ENCODE data around the gene GNG13. TPM values are rescaled to one million over a fixed set of nuclear protein-coding genes. Genes with fewer than 3 reads are reported as not detected.

The GNG13 gene
- total RNA-seq, 1 donor from 2014 or later: not detected

DNA sequence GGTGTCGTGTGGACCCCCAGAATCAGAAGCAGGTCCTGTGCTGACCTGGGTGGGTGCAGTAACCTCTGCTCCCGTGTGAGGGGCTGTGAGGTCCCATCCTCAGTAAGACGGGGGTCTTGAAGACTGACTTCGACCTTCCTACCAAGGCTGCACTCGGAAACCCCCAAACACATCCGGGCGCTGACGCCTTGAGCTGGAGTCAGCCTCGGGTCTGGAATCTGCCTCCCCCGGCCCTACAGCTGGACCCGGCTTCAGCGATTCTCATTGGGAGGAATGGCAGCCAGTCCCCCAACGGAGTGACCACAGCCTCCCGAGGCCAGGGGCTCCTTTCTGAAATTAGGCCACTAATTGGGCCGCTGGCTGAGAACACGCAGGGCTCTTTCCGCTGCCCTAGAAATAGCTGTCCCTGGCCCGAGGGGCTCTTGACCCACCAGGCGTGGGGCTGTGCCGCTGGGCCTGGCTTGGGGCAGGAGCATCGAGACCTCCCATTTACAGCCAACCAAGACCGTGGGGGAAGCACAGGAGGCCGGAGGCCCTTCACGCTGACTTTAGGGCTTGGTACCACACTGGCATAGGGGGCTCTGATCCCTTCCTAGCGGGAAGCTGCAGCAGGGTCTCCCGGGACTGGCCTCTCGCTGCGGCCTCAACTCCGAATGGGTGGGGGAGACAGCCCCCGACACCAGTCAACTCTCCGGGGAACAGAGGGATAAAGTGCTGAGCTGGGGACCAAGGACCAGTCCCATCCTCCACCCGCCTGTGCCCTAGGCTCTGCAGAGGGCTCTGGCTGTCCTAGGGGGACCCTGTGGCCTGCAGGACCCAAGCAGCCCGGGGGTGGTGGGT lies 2.6 kb upstream of the GNG13 start:
- H3K4me1 Mint-ChIP-seq (ENCODE audit: low read depth, unreplicated experiment): peaks cover 2% of the 10 kb centered on the region
- no peaks in the 10 kb centered on the region for H3K9me3 Mint-ChIP-seq (ENCODE audit: unreplicated experiment)
- no peaks in the 10 kb centered on the region for H3K36me3 Mint-ChIP-seq (ENCODE audit: unreplicated experiment)
- TF ChIP-seq, protein P1, sequence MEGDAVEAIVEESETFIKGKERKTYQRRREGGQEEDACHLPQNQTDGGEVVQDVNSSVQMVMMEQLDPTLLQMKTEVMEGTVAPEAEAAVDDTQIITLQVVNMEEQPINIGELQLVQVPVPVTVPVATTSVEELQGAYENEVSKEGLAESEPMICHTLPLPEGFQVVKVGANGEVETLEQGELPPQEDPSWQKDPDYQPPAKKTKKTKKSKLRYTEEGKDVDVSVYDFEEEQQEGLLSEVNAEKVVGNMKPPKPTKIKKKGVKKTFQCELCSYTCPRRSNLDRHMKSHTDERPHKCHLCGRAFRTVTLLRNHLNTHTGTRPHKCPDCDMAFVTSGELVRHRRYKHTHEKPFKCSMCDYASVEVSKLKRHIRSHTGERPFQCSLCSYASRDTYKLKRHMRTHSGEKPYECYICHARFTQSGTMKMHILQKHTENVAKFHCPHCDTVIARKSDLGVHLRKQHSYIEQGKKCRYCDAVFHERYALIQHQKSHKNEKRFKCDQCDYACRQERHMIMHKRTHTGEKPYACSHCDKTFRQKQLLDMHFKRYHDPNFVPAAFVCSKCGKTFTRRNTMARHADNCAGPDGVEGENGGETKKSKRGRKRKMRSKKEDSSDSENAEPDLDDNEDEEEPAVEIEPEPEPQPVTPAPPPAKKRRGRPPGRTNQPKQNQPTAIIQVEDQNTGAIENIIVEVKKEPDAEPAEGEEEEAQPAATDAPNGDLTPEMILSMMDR (IDR thresholded peaks at IDR 0.05; ENCODE audit: partially characterized antibody, unreplicated experiment): no peak
- H3K27ac Mint-ChIP-seq (ENCODE audit: unreplicated experiment): no peak overlapping the region
- DNase-seq: no peak
- peaks cover 3% of the 10 kb centered on the region for H3K27me3 Mint-ChIP-seq (ENCODE audit: unreplicated experiment)
- no peak overlapping the region for H3K4me3 Mint-ChIP-seq (ENCODE audit: unreplicated experiment)

DNA sequence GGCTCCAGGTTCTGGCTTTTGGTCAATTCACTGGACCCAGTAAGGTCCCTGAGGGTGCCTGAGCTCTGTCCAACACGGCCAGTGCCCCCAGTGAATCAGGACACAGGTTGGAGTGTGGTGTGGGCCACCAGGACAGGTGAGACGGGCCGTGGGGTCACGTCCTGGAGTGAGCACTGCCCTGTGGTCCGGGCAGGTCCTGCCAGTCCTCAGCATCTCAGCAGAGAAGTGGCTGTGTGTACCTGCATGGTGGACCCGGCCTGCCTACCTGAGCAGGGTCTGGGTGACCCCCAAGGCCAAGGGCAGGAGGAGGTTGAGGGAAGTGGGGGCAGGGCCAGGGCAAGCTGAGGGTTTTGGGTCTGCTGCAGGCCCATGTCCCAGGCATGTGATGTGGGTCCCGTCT lies 1.9 kb upstream of the GNG13 start:
- Mint-ChIP-seq H3K27me3 (ENCODE audit: unreplicated experiment) (peaks cover 3% of the 10 kb centered on the region), H3K36me3 (ENCODE audit: unreplicated experiment) (no peaks in the 10 kb centered on the region), H3K9me3 (ENCODE audit: unreplicated experiment) (no peaks in the 10 kb centered on the region), H3K4me3 (ENCODE audit: unreplicated experiment) (no peak overlapping the region), H3K4me1 (ENCODE audit: low read depth, unreplicated experiment) (no peaks in the 10 kb centered on the region), H3K27ac (ENCODE audit: unreplicated experiment) (no peak overlapping the region)
- TF ChIP-seq, protein P1 (IDR thresholded peaks at IDR 0.05; ENCODE audit: partially characterized antibody, unreplicated experiment): no peak
- no peak for DNase-seq

DNA sequence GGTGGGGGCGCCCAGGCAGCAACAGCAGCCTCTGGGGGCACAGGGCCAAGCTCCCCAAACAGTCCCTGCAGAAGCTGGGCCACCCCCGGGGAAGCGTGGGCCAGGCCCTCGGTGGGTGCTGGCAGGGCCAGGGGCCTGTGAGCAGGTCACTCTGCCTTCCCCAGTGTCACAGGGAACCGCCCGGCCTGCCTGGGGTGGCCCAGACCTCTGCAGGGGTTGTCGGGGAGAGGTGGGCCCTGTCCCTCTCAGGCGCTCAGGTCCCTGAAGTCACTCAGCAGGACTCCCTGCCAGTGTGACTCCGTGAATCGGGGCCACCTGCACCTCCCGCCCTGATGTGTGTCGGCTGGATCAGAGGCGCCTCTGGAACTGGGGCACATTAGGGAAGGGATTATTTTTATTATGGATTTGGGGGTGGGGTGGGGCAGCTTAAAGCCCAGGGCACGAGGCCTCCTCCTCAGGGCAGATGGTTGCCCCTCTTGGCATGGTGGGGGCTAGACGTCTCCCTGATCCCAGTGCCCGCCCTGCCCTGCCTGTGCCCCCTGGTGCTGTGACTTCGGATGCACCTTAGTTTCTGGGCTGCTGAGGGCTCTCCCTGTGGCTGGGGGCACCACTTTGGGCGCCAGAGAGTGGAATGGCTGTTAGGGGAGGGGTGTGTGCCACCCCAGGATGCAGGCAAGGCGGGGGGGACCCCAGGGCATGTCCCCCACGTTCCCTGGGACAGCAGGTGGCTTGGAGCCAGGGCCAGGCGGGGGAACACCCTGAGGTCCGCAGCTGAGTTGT lies 1.2 kb upstream of the GNG13 start:
- H3K4me1 Mint-ChIP-seq (ENCODE audit: low read depth, unreplicated experiment): no peaks in the 10 kb centered on the region
- H3K9me3 Mint-ChIP-seq (ENCODE audit: unreplicated experiment): no peaks in the 10 kb centered on the region
- H3K27ac Mint-ChIP-seq (ENCODE audit: unreplicated experiment): no peak overlapping the region
- TF ChIP-seq, protein P1 (IDR thresholded peaks at IDR 0.05; ENCODE audit: partially characterized antibody, unreplicated experiment): no peak
- H3K4me3 Mint-ChIP-seq (ENCODE audit: unreplicated experiment): no peak overlapping the region
- H3K27me3 Mint-ChIP-seq (ENCODE audit: unreplicated experiment): peaks cover 3% of the 10 kb centered on the region
- no peak for DNase-seq
- H3K36me3 Mint-ChIP-seq (ENCODE audit: unreplicated experiment): no peaks in the 10 kb centered on the region

DNA sequence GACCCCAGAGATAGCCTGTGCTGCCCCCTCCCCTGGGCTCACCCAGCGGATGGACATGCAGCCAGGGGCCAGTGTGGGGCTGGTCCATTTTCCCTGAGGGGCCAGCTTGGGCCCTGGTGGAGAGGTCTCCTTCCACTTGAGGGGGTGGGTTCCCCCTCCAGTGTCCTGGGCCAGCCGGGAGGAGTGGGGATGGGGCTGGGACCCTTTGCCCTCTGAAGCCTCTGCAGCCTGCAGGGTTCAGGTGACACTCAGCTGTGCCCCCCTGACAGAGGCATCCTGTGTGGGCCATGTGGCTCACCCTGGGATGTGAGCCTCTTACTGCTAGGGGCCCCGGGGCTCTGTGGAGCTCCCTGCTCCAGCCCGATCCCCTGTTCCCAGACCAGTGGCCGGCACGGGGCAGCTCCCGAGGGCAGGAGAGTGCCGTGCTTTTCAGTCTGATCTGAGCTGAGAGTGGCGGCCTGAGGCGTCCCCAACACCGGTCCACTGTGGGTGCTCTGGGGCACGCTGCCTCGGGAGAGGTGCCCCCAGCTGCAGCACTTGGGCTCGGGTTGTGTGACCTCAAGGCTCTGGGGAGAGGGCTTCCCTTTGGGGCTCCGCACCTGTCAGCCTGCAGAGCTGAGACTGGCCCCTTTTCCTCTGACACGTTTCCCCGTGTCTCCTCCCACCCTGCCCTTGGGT lies 439 bp upstream of the GNG13 start:
- Mint-ChIP-seq H3K27me3 (ENCODE audit: unreplicated experiment) (peaks cover 3% of the 10 kb centered on the region), H3K4me1 (ENCODE audit: low read depth, unreplicated experiment) (no peaks in the 10 kb centered on the region), H3K36me3 (ENCODE audit: unreplicated experiment) (no peaks in the 10 kb centered on the region), H3K27ac (ENCODE audit: unreplicated experiment) (no peak overlapping the region), H3K9me3 (ENCODE audit: unreplicated experiment) (no peaks in the 10 kb centered on the region), H3K4me3 (ENCODE audit: unreplicated experiment) (no peak overlapping the region)
- DNase-seq: no peak
- TF ChIP-seq, protein P1 (IDR thresholded peaks at IDR 0.05; ENCODE audit: partially characterized antibody, unreplicated experiment): no peak

Measured in glutamatergic neuron (in vitro differentiated cells).